NB4 (cell line): ENCODE results near the gene PATJ.

Experiments used
- POLR2A ChIP-seq: IDR thresholded peaks from 2 replicates; pipeline ENCODE4 v1.6.1; 2011; ENCODE audit warnings: mild to moderate bottlenecking; ENCODE audit not compliant: insufficient read length; ENCODE audit errors: extremely low read depth
- TF ChIP-seq, protein P1 (sequence below): IDR thresholded peaks from one replicate; pipeline ENCODE4 v1.5.1; 2012; ENCODE audit warnings: low read depth, low read length
- TF ChIP-seq, protein P2 (sequence below): IDR thresholded peaks from 2 replicates; pipeline ENCODE4 v1.6.1; 2011; ENCODE audit warnings: low read depth, low read length

DNA sequence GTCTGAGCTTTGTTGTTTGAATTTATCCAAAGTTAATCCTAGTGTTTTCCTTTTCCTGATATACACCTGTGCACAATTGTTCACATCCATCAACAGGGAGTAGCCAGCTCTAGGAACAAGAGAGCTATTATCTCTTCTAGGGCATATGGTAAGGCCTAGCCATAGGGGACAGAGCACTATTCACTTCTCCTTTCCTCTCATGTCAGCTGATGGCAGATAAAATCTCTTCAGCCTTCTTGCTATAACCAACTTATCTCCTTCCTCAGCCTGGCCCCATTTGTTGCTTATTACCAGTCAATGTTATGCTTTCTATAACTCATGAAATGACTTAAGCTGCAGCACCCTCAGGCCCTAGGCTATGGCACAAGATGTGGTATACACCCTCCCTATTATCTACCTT lies 38.9 kb downstream of the PATJ start:
- TF ChIP-seq, protein P1, sequence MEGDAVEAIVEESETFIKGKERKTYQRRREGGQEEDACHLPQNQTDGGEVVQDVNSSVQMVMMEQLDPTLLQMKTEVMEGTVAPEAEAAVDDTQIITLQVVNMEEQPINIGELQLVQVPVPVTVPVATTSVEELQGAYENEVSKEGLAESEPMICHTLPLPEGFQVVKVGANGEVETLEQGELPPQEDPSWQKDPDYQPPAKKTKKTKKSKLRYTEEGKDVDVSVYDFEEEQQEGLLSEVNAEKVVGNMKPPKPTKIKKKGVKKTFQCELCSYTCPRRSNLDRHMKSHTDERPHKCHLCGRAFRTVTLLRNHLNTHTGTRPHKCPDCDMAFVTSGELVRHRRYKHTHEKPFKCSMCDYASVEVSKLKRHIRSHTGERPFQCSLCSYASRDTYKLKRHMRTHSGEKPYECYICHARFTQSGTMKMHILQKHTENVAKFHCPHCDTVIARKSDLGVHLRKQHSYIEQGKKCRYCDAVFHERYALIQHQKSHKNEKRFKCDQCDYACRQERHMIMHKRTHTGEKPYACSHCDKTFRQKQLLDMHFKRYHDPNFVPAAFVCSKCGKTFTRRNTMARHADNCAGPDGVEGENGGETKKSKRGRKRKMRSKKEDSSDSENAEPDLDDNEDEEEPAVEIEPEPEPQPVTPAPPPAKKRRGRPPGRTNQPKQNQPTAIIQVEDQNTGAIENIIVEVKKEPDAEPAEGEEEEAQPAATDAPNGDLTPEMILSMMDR = no peak
- TF ChIP-seq POLR2A = no peak
- TF ChIP-seq, protein P2, sequence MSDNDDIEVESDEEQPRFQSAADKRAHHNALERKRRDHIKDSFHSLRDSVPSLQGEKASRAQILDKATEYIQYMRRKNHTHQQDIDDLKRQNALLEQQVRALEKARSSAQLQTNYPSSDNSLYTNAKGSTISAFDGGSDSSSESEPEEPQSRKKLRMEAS = 0 out of 2 replicates have a peak, but pooled peaks have one; percentile 7
